Natural killer cell (primary cell): ENCODE data around the gene NRIP1. TPM values are rescaled to one million over a fixed set of nuclear protein-coding genes. Genes with fewer than 3 reads are reported as not detected.

Source experiments
- ATAC-seq, 3 donors: fragments of 150-1000 bp in 2 of 3; fragments of 200-7000 bp in 1 of 3; cut with Tn5 transposase; 1 replicate in 1 of 3; 2 replicates in 2 of 3; pipeline ENCODE4 v1.10.0; 2021; ENCODE audit warnings: mild to moderate bottlenecking in 2 of 3, moderate library complexity in 2 of 3
- DNase-seq, 2 donors: peaks; one replicate each; pipeline versions ENCODE4 v3.0.0 to v3.0.0-alpha.2; 2013 to 2021; ENCODE audit warnings: mixed read lengths in 1 of 2
- H3K27ac ChIP-seq: one replicate; pipeline ENCODE4 v1.5.1; 2013; ENCODE audit warnings: mild to moderate bottlenecking, low read length
- H3K27me3 ChIP-seq: one replicate; pipeline ENCODE4 v1.6.1; 2013; ENCODE audit warnings: low read length; ENCODE audit not compliant: control insufficient read depth, insufficient read depth
- H3K36me3 ChIP-seq: one replicate; pipeline ENCODE4 v1.6.1; 2013; ENCODE audit warnings: low read length; ENCODE audit not compliant: control insufficient read depth, insufficient read depth
- H3K4me1 ChIP-seq: one replicate; pipeline ENCODE4 v1.6.1; 2013; ENCODE audit warnings: low read length; ENCODE audit not compliant: control insufficient read depth, insufficient read depth
- H3K4me3 ChIP-seq: one replicate; pipeline ENCODE4 v1.5.1; 2013; ENCODE audit warnings: low read length
- H3K9me3 ChIP-seq: one replicate; pipeline ENCODE4 v1.6.1; 2013; ENCODE audit warnings: low read length; ENCODE audit not compliant: control insufficient read depth, insufficient read depth
- H3K27ac Mint-ChIP-seq, 2 donors: one replicate each; pipeline ENCODE4 v1.8.0; 2022; ENCODE audit warnings: mild to moderate bottlenecking in 2 of 2, mixed read lengths in 2 of 2, moderate library complexity in 1 of 2
- H3K27me3 Mint-ChIP-seq, 2 donors: one replicate each; pipeline ENCODE4 v1.8.0; 2022; ENCODE audit warnings: low read depth in 2 of 2, mixed read lengths in 2 of 2
- H3K36me3 Mint-ChIP-seq: one replicate; pipeline ENCODE4 v1.8.0; 2022; ENCODE audit warnings: mixed read lengths
- H3K4me1 Mint-ChIP-seq, 2 donors: one replicate each; pipeline ENCODE4 v1.8.0; 2022; ENCODE audit warnings: mixed read lengths in 2 of 2
- H3K4me3 Mint-ChIP-seq: one replicate; pipeline ENCODE4 v1.8.0; 2022; ENCODE audit warnings: mild to moderate bottlenecking, moderate library complexity, mixed read lengths
- H3K9me3 Mint-ChIP-seq, 2 donors: one replicate each; pipeline ENCODE4 v1.8.0; 2022; ENCODE audit warnings: mixed read lengths in 2 of 2
- WGBS: methylation state at CpG from one replicate; pipeline ENCODE4 v1.1.7; 2013; ENCODE audit warnings: missing lambda C conversion rate; ENCODE audit not compliant: insufficient coverage; 5-methylcytosine and 5-hydroxymethylcytosine counted together
- intact Hi-C: fragments of 100-400 bp; cut with micrococcal nuclease; formaldehyde crosslinking; loops from one replicate; pipeline ENCODE4 v1.14.2; 2022
- total RNA-seq, 4 donors: library from RNA; stranded (reverse); fragments of 120-200 nt in 1 of 4; gene quantifications; one replicate each; pipeline versions ENCODE4 v1.2.3 to v1.2.4, GENCODE V29; 2013 to 2022
- TF ChIP-seq, protein P1 (sequence below): fragments of 200-600 bp; IDR thresholded peaks from one replicate; pipeline ENCODE4 v1.8.0; 2022; ENCODE audit warnings: antibody characterized with exemption

Gene NRIP1
- total RNA-seq, 3 donors from 2014 or later (not counting 1 experiment from before 2014, with no cell fraction given): 42.4 to 46.8 (median 42.6) TPM

DNA sequence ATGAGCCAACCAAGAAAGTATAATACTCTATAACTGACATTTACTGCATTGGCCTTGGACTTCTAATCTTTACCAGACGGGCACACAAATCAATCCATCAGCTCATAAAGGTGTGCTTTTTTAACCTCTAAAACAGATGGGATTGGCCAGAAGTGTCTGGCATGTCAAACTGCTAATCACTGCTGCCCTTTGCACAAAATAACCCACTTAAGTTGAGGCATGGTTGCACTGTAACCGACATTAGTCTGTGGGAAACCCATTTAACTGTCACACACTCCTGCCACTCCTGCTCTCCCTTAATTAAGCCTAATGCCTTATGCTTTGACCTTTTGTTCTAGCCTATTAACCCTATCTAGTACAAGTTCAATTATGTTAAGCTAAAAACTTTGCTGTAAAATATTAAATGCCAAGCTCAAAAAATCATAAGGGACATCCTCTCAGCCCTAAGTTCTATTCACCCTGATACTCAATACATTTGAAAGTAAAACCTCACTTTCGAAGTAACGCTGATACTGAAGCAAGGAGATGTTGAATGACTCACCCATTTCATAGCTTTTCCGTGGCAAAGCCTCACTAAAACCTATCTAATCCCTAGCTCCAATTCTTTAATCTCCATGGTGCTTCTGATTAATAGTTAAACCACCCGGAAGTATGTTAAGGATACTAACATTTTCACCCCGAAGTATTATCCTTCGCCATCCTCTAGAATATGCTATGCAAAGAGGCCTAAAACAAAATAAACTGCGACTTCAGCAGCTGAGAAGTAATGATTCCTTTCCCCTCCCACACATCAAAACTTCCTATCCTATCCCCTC is 12.9 kb downstream of the NRIP1 start:
- no peaks in the 10 kb centered on the region for H3K36me3 ChIP-seq
- Mint-ChIP-seq H3K36me3 (no peaks in the 10 kb centered on the region), H3K27me3 (no peaks in the 10 kb centered on the region), H3K9me3 (no peaks in the 10 kb centered on the region), H3K4me3 (peak overlapping the region; percentile 74), H3K27ac (peak overlapping the region; percentile 63 to 86), H3K4me1 (peaks cover 72 to 77% of the 10 kb centered on the region in 2 donors)
- intact Hi-C loops: no loop called here
- ATAC-seq: peak; percentile 38 to 73 (median 72)
- no peak overlapping the region for H3K4me3 ChIP-seq
- 26% methylated on average over 9 of the region's 9 CpGs for WGBS
- no peaks in the 10 kb centered on the region for H3K9me3 ChIP-seq
- peaks cover 6% of the 10 kb centered on the region for H3K4me1 ChIP-seq
- TF ChIP-seq, protein P1, sequence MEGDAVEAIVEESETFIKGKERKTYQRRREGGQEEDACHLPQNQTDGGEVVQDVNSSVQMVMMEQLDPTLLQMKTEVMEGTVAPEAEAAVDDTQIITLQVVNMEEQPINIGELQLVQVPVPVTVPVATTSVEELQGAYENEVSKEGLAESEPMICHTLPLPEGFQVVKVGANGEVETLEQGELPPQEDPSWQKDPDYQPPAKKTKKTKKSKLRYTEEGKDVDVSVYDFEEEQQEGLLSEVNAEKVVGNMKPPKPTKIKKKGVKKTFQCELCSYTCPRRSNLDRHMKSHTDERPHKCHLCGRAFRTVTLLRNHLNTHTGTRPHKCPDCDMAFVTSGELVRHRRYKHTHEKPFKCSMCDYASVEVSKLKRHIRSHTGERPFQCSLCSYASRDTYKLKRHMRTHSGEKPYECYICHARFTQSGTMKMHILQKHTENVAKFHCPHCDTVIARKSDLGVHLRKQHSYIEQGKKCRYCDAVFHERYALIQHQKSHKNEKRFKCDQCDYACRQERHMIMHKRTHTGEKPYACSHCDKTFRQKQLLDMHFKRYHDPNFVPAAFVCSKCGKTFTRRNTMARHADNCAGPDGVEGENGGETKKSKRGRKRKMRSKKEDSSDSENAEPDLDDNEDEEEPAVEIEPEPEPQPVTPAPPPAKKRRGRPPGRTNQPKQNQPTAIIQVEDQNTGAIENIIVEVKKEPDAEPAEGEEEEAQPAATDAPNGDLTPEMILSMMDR: no peak
- H3K27ac ChIP-seq: peak overlapping the region; percentile 8
- no peaks in the 10 kb centered on the region for H3K27me3 ChIP-seq
- DNase-seq: no peak

DNA sequence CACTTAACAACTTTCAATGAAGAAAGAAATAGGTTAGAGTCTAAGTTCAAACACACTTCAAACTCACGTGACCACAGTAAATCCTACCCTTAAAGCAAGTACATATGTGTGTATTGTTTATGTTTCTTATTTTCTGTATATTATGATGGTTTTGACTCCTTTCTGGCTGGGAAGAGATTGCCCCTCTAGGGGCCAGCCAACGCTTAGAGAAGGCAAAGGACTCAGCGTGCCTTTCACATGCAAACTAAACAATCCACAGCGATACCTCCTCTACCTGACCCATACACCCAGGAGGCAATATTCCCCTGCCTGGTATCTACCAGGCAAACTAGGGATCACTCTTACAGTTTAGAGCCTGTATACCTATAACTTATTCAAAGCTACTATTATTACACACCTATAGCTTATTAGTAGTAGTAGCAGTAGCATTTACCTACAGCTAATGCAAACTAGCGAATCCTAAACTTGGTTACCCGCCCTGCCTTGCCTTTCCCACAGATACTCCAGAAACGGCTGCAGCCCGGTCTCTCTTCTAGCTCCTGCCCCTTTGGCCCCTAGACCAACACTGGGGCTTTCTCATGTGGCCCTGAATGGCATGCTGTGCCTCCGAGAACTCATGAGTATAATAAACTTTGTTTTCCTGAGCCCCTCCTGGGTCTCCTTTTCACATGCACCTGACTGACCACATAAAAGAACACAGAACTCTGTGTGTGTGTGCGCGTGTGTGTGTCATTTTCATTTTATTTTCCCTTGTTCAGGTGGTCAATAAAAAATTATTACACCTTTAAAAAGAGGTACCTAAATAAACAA is 14.0 kb downstream of the NRIP1 start:
- peaks cover 77 to 79% of the 10 kb centered on the region in 2 donors for H3K4me1 Mint-ChIP-seq
- WGBS: 60% methylated on average over 10 of the region's 11 CpGs
- no peaks in the 10 kb centered on the region for H3K27me3 ChIP-seq
- H3K27ac Mint-ChIP-seq: peak overlapping the region; percentile 63 to 86
- H3K9me3 ChIP-seq: no peaks in the 10 kb centered on the region
- peak in 1 of 2 donors; percentile 17 for DNase-seq
- H3K27me3 Mint-ChIP-seq: no peaks in the 10 kb centered on the region
- intact Hi-C loops: no loop called here
- ATAC-seq: no peak
- TF ChIP-seq, protein P1: no peak
- no peaks in the 10 kb centered on the region for H3K9me3 Mint-ChIP-seq
- H3K36me3 Mint-ChIP-seq: no peaks in the 10 kb centered on the region
- no peak overlapping the region for H3K4me3 Mint-ChIP-seq
- no peak overlapping the region for H3K4me3 ChIP-seq
- H3K4me1 ChIP-seq: peaks cover 6% of the 10 kb centered on the region
- H3K27ac ChIP-seq: no peak overlapping the region
- H3K36me3 ChIP-seq: no peaks in the 10 kb centered on the region

DNA sequence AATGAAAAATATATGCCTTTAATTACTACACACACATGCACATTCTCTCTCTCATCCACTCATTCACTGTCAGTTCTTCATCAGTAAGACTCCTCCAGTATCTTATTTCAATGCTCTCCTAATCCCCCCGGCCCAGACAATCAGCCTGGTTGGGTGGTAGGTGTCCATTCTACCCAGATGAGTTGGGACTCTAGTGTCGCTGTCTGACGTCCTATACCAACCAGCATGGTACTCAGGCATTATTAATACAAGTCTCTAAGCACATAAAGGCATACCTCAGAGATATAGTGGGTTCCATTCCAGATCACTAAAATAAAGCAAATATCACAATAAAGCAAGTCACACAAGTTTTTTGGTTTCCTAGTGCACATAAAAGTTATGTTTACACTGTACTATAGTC is 19.8 kb downstream of the NRIP1 start:
- Mint-ChIP-seq H3K9me3 (no peaks in the 10 kb centered on the region), H3K4me3 (no peak overlapping the region), H3K27me3 (no peaks in the 10 kb centered on the region), H3K4me1 (peaks cover 51 to 62% of the 10 kb centered on the region in 2 donors), H3K27ac (no peak overlapping the region), H3K36me3 (no peaks in the 10 kb centered on the region)
- Histone ChIP-seq H3K27ac (no peak overlapping the region), H3K36me3 (peaks cover 7% of the 10 kb centered on the region), H3K9me3 (no peaks in the 10 kb centered on the region), H3K27me3 (no peaks in the 10 kb centered on the region), H3K4me1 (no peaks in the 10 kb centered on the region), H3K4me3 (no peak overlapping the region)
- intact Hi-C loops: no loop called here
- ATAC-seq (no peak), DNase-seq (no peak)
- no CpG with 5 or more reads among the region's 3 CpGs for WGBS
- TF ChIP-seq, protein P1: no peak
